Natural killer cell (primary cell): Measurements from ENCODE around the gene CASP10. TPM values are rescaled to one million over a fixed set of nuclear protein-coding genes. Genes with fewer than 3 reads are reported as not detected.

Source experiments
- ATAC-seq, 3 donors: fragments of 150-1000 bp in 2 of 3; fragments of 200-7000 bp in 1 of 3; cut with Tn5 transposase; 1 replicate in 1 of 3; 2 replicates in 2 of 3; pipeline ENCODE4 v1.10.0; 2021; ENCODE audit warnings: mild to moderate bottlenecking in 2 of 3, moderate library complexity in 2 of 3
- DNase-seq, 2 donors: peaks; one replicate each; pipeline versions ENCODE4 v3.0.0 to v3.0.0-alpha.2; 2013 to 2021; ENCODE audit warnings: mixed read lengths in 1 of 2
- H3K27ac ChIP-seq: one replicate; pipeline ENCODE4 v1.5.1; 2013; ENCODE audit warnings: mild to moderate bottlenecking, low read length
- H3K27me3 ChIP-seq: one replicate; pipeline ENCODE4 v1.6.1; 2013; ENCODE audit warnings: low read length; ENCODE audit not compliant: control insufficient read depth, insufficient read depth
- H3K36me3 ChIP-seq: one replicate; pipeline ENCODE4 v1.6.1; 2013; ENCODE audit warnings: low read length; ENCODE audit not compliant: control insufficient read depth, insufficient read depth
- H3K4me1 ChIP-seq: one replicate; pipeline ENCODE4 v1.6.1; 2013; ENCODE audit warnings: low read length; ENCODE audit not compliant: control insufficient read depth, insufficient read depth
- H3K4me3 ChIP-seq: one replicate; pipeline ENCODE4 v1.5.1; 2013; ENCODE audit warnings: low read length
- H3K9me3 ChIP-seq: one replicate; pipeline ENCODE4 v1.6.1; 2013; ENCODE audit warnings: low read length; ENCODE audit not compliant: control insufficient read depth, insufficient read depth
- H3K27ac Mint-ChIP-seq, 2 donors: one replicate each; pipeline ENCODE4 v1.8.0; 2022; ENCODE audit warnings: mild to moderate bottlenecking in 2 of 2, mixed read lengths in 2 of 2, moderate library complexity in 1 of 2
- H3K27me3 Mint-ChIP-seq, 2 donors: one replicate each; pipeline ENCODE4 v1.8.0; 2022; ENCODE audit warnings: low read depth in 2 of 2, mixed read lengths in 2 of 2
- H3K36me3 Mint-ChIP-seq: one replicate; pipeline ENCODE4 v1.8.0; 2022; ENCODE audit warnings: mixed read lengths
- H3K4me1 Mint-ChIP-seq, 2 donors: one replicate each; pipeline ENCODE4 v1.8.0; 2022; ENCODE audit warnings: mixed read lengths in 2 of 2
- H3K4me3 Mint-ChIP-seq: one replicate; pipeline ENCODE4 v1.8.0; 2022; ENCODE audit warnings: mild to moderate bottlenecking, moderate library complexity, mixed read lengths
- H3K9me3 Mint-ChIP-seq, 2 donors: one replicate each; pipeline ENCODE4 v1.8.0; 2022; ENCODE audit warnings: mixed read lengths in 2 of 2
- WGBS: methylation state at CpG from one replicate; pipeline ENCODE4 v1.1.7; 2013; ENCODE audit warnings: missing lambda C conversion rate; ENCODE audit not compliant: insufficient coverage; 5-methylcytosine and 5-hydroxymethylcytosine counted together
- intact Hi-C: fragments of 100-400 bp; cut with micrococcal nuclease; formaldehyde crosslinking; loops from one replicate; pipeline ENCODE4 v1.14.2; 2022
- total RNA-seq, 4 donors: library from RNA; stranded (reverse); fragments of 120-200 nt in 1 of 4; gene quantifications; one replicate each; pipeline versions ENCODE4 v1.2.3 to v1.2.4, GENCODE V29; 2013 to 2022
- TF ChIP-seq, protein P1 (sequence below): fragments of 200-600 bp; IDR thresholded peaks from one replicate; pipeline ENCODE4 v1.8.0; 2022; ENCODE audit warnings: antibody characterized with exemption

Gene CASP10
- total RNA-seq, 3 donors from 2014 or later (not counting 1 experiment from before 2014, with no cell fraction given), result 67.4 to 101 (median 75.3) TPM

- no peaks in the 10 kb centered on the region for H3K9me3 Mint-ChIP-seq
- H3K27me3 ChIP-seq, result no peaks in the 10 kb centered on the region
- H3K36me3 Mint-ChIP-seq, result peaks cover 16% of the 10 kb centered on the region
- WGBS, result 100% methylated on average over 1 of the region's 1 CpG
- intact Hi-C loops, result no loop called here
- ATAC-seq (no peak), DNase-seq (no peak)
- H3K4me3 ChIP-seq, result no peak overlapping the region
- H3K4me1 ChIP-seq, result peaks cover 37% of the 10 kb centered on the region
- H3K36me3 ChIP-seq, result peaks cover 73% of the 10 kb centered on the region
- peak overlapping the region; percentile 94 to 96 for H3K27ac Mint-ChIP-seq
- TF ChIP-seq, protein P1, sequence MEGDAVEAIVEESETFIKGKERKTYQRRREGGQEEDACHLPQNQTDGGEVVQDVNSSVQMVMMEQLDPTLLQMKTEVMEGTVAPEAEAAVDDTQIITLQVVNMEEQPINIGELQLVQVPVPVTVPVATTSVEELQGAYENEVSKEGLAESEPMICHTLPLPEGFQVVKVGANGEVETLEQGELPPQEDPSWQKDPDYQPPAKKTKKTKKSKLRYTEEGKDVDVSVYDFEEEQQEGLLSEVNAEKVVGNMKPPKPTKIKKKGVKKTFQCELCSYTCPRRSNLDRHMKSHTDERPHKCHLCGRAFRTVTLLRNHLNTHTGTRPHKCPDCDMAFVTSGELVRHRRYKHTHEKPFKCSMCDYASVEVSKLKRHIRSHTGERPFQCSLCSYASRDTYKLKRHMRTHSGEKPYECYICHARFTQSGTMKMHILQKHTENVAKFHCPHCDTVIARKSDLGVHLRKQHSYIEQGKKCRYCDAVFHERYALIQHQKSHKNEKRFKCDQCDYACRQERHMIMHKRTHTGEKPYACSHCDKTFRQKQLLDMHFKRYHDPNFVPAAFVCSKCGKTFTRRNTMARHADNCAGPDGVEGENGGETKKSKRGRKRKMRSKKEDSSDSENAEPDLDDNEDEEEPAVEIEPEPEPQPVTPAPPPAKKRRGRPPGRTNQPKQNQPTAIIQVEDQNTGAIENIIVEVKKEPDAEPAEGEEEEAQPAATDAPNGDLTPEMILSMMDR, result no peak
- no peaks in the 10 kb centered on the region for H3K27me3 Mint-ChIP-seq
- no peaks in the 10 kb centered on the region for H3K9me3 ChIP-seq
- H3K4me1 Mint-ChIP-seq, result peaks cover 55 to 56% of the 10 kb centered on the region in 2 donors
- H3K27ac ChIP-seq, result peak overlapping the region; percentile 77
- no peak overlapping the region for H3K4me3 Mint-ChIP-seq
Observed at GRCh38 chr2:201152517-201152916, 30.4 kb upstream of the CASP10 start.

DNA sequence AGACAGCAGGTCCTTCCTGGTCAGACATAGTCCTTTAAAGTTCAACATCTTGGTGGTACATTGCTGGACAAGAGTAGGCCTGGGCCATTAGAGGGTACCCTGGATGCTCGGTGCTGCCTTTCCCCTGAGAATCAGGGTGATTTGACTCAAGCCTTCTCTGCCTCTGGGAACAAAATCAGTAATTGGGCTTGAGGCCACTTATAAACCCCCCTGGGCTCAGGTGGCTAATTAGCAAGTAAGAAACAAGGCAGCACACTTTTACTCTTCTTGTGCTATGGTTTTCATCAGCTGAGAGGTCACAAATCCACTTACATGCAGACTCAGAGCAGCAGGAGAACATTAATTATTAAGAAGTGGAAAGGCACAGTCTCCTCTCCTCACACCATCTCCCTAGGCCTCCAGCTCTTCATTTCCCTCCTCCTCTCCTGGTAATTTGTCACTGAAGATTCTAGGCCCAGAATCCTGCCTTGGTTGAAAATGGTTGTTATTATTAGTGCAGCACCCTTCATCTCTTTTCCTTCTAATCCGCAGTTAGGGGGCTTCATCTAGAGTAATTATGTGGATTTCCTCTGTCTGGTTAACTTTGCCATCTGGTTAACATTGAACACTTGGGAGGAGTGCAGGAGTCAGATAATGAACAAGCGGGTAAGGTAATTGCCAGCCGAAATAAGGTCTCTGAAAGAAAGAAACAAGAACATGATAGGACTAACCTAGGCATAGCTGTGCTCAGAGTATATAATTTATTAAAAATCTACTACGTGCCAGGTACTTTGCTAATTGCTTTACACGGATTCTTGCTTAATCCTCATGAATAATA is 29.7 kb upstream of the CASP10 start:
- peaks cover 60% of the 10 kb centered on the region in 2 donors for H3K4me1 Mint-ChIP-seq
- peak overlapping the region; percentile 94 to 96 for H3K27ac Mint-ChIP-seq
- intact Hi-C loops, result no loop called here

DNA sequence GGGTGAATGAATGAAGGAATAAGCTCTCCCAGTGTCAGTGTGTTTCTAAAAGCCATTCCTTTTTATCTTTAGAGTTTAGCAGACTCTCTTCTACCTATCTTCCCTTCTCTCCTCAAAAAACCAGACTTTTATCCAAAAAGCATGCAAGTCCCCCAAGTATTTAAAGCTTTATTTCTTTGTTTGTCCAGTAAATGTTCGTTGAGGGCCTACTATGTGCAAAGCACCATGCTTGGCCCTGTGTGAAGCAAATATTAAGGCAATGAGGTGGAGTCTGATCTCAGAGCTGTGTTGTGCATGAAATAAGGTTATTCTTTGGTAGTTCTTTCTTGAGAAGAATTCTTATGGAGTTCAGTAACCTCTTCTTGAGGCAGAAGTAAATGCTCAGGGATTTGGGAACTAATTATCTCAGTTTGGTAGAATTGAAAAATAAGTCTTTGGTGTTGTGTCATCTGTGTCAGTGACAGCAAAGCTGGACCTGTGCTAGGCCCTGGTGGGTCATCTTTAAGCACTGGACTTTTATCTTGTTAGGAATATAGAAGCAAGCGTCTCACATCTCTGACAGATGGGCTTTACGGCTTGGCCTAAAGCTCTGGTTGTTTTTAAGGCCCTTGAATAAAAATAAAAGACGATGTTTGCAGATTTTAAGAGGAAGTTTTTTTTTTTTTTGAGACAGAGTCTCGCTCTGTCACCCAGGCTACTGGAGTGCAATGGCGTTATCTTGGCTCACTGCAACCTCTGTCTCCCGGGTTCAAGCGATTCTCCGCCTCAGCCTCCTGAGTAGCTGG is 28.1 kb upstream of the CASP10 start:
- Histone ChIP-seq H3K4me1 (peaks cover 48% of the 10 kb centered on the region), H3K27ac (peak overlapping the region; percentile 39), H3K27me3 (no peaks in the 10 kb centered on the region), H3K36me3 (peaks cover 76% of the 10 kb centered on the region), H3K9me3 (no peaks in the 10 kb centered on the region), H3K4me3 (no peak overlapping the region)
- Mint-ChIP-seq H3K36me3 (peaks cover 9% of the 10 kb centered on the region), H3K27me3 (no peaks in the 10 kb centered on the region), H3K4me3 (no peak overlapping the region), H3K27ac (peak overlapping the region; percentile 83 to 96), H3K9me3 (no peaks in the 10 kb centered on the region), H3K4me1 (peaks cover 52 to 56% of the 10 kb centered on the region in 2 donors)
- TF ChIP-seq, protein P1, result no peak
- 91% methylated on average over 9 of the region's 9 CpGs for whole genome bisulfite sequencing
- DNase-seq (no peak), ATAC-seq (no peak)
- intact Hi-C loops, result loop anchor here (5.0 kb wide), 1 partner anchor 193 kb away; the partner anchor contains the start of gene ORC2

More for the DNA sequence above, 29.7 kb upstream of the CASP10 start:
- no peak overlapping the region for H3K27ac ChIP-seq
- no peak for ATAC-seq
- H3K36me3 Mint-ChIP-seq, result peaks cover 16% of the 10 kb centered on the region
- DNase-seq, result no peak
- peaks cover 43% of the 10 kb centered on the region for H3K4me1 ChIP-seq
- no peaks in the 10 kb centered on the region for H3K9me3 Mint-ChIP-seq
- peaks cover 80% of the 10 kb centered on the region for H3K36me3 ChIP-seq
- WGBS, result 95% methylated on average over 4 of the region's 6 CpGs
- no peak overlapping the region for H3K4me3 ChIP-seq
- H3K9me3 ChIP-seq, result no peaks in the 10 kb centered on the region
- no peak overlapping the region for H3K4me3 Mint-ChIP-seq
- H3K27me3 ChIP-seq, result no peaks in the 10 kb centered on the region
- TF ChIP-seq, protein P1, result no peak
- H3K27me3 Mint-ChIP-seq, result no peaks in the 10 kb centered on the region
